OCI-LY7 (cell line): Measurements from ENCODE around the gene SPRYD7. TPM values are rescaled to one million over a fixed set of nuclear protein-coding genes. Genes with fewer than 3 reads are reported as not detected.

Source experiments
- BruUV-seq: library from RNA; stranded (reverse); fragments of 400-500 nt; replicated peaks from 2 replicates; lab custom pipeline; 2021; lab: Mats Ljungman, UMichigan
- CTCF ChIA-PET: fragments of 300-600 bp; sonication (Branson Sonifier 250); formaldehyde crosslinking; loops from one replicate; lab custom pipeline; 2022; ENCODE audit warnings: antibody characterized with exemption; ENCODE audit not compliant: unreplicated experiment; lab: Charles Lee
- POLR2A ChIA-PET: fragments of 300-600 bp; sonication (Branson Sonifier 250); formaldehyde crosslinking; loops from one replicate; lab custom pipeline; 2022; ENCODE audit warnings: antibody characterized with exemption; lab: Charles Lee
- DNase-seq: peaks from one replicate; pipeline ENCODE4 v3.0.0-alpha.2; 2015; ENCODE audit warnings: low spot score
- H2AFZ ChIP-seq: fragments of 200-600 bp; sonication (generic), shearing (Covaris generic); 2 replicates; pipeline ENCODE4 v1.6.1; 2014; ENCODE audit warnings: mild to moderate bottlenecking, antibody characterized with exemption, low read length, moderate library complexity
- H3K27ac ChIP-seq: fragments of 200-600 bp; sonication (generic); 2 replicates; pipeline ENCODE4 v1.5.1; 2014; ENCODE audit warnings: mixed run types, low read depth, mild to moderate bottlenecking, moderate library complexity, low read length, inconsistent platforms; ENCODE audit not compliant: poor library complexity, severe bottlenecking
- H3K36me3 ChIP-seq: fragments of 200-600 bp; sonication (generic); 2 replicates; pipeline ENCODE4 v1.6.1; 2014; ENCODE audit warnings: mild to moderate bottlenecking, antibody characterized with exemption, low read length, moderate library complexity, mixed read lengths; ENCODE audit not compliant: insufficient read depth
- H3K4me1 ChIP-seq: fragments of 200-600 bp; sonication (generic); 2 replicates; pipeline ENCODE4 v1.5.1; 2014; ENCODE audit warnings: mild to moderate bottlenecking, low read length; ENCODE audit not compliant: insufficient read depth, poor library complexity, severe bottlenecking
- H3K4me2 ChIP-seq: fragments of 200-600 bp; sonication (generic); 2 replicates; pipeline ENCODE4 v1.6.1; 2014; ENCODE audit warnings: mild to moderate bottlenecking, low read length
- H3K4me3 ChIP-seq: fragments of 200-600 bp; sonication (generic); 2 replicates; pipeline ENCODE4 v1.5.1; 2014; ENCODE audit warnings: mild to moderate bottlenecking, low read depth, low read length; ENCODE audit not compliant: poor library complexity, severe bottlenecking
- H3K79me2 ChIP-seq: fragments of 200-600 bp; sonication (generic); 2 replicates; pipeline ENCODE4 v1.6.1; 2016; ENCODE audit warnings: low read depth, mild to moderate bottlenecking, low read length, moderate library complexity, mixed read lengths; ENCODE audit not compliant: insufficient read depth
- H3K9me2 ChIP-seq: fragments of 200-600 bp; sonication (generic); 2 replicates; pipeline ENCODE4 v1.6.1; 2016; ENCODE audit warnings: mild to moderate bottlenecking, low read length, mixed read lengths; ENCODE audit not compliant: insufficient read depth
- H3K9me3 ChIP-seq: fragments of 200-600 bp; sonication (generic); 2 replicates; pipeline ENCODE4 v1.6.1; 2014; ENCODE audit warnings: mild to moderate bottlenecking, mixed run types, low read length, mixed read lengths
- H4K20me1 ChIP-seq: fragments of 200-600 bp; sonication (generic); 2 replicates; pipeline ENCODE4 v1.6.1; 2014; ENCODE audit warnings: mild to moderate bottlenecking, antibody characterized with exemption, low read length, moderate library complexity, mixed read lengths; ENCODE audit not compliant: insufficient read depth
- EZH2phosphoT487 ChIP-seq: fragments of 200-600 bp; sonication (generic); IDR thresholded peaks from 2 replicates; pipeline ENCODE4 v1.6.1; 2018; ENCODE audit warnings: low read depth, borderline replicate concordance, mild to moderate bottlenecking, mixed run types, antibody characterized with exemption, low read length, moderate library complexity, mixed read lengths
- intact Hi-C: fragments of 100-400 bp; cut with micrococcal nuclease; formaldehyde crosslinking; loops from one replicate; pipeline ENCODE4 v1.10.0; 2022; ENCODE audit not compliant: unreplicated experiment
- total RNA-seq, 2 experiments: library from RNA; depleted of rRNA in 1 of 2; stranded (reverse); fragments of >200 nt in 1 of 2; shearing (Covaris generic) in 1 of 2; gene quantifications; 2 replicates each; pipeline ENCODE4 v1.2.3, GENCODE V29; 2014 to 2022
- TF ChIP-seq, protein P1 (sequence below): fragments of 200-600 bp; sonication (generic); conservative IDR thresholded peaks from 2 replicates; pipeline ENCODE4 v1.5.1; 2014; ENCODE audit warnings: mild to moderate bottlenecking, antibody characterized with exemption, low read length, moderate library complexity, mixed read lengths

SPRYD7 gene
- total RNA-seq, 2 experiments from 2014 or later = 6.8 to 10.6 TPM

DNA sequence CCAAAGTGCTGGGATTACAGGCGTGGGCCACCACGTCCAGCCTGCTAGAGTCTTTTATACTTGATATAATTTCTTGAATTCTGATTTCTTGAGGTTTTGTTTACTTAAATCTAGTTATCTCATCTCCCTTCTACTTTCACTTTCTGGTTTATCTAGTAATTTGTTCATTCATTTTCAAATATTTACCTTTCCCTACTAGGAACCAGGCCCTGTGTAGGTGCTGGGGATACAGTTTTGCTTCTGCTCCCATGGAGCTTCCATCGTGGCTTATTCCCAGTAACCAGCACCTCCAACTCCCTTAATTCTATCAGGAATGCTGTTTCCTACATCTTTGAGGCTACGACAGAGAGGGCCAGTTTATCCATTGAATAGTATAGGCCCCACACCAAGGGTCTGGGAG lies 36.6 kb upstream of the SPRYD7 start:
- Histone ChIP-seq H3K4me3 (no peak overlapping the region), H3K4me1 (peaks cover 8% of the 10 kb centered on the region), H3K36me3 (peaks cover 36% of the 10 kb centered on the region), H3K79me2 (no peaks in the 10 kb centered on the region), H4K20me1 (no peaks in the 10 kb centered on the region), H3K9me3 (peaks cover 5% of the 10 kb centered on the region; the same call in 1 of the 2 replicates), H3K27ac (no peak overlapping the region), H3K9me2 (no peaks in the 10 kb centered on the region), H3K4me2 (no peak overlapping the region), H2AFZ (no peak overlapping the region)
- intact Hi-C loops = no loop called here
- no peak for TF ChIP-seq EZH2phosphoT487
- TF ChIP-seq, protein P1, sequence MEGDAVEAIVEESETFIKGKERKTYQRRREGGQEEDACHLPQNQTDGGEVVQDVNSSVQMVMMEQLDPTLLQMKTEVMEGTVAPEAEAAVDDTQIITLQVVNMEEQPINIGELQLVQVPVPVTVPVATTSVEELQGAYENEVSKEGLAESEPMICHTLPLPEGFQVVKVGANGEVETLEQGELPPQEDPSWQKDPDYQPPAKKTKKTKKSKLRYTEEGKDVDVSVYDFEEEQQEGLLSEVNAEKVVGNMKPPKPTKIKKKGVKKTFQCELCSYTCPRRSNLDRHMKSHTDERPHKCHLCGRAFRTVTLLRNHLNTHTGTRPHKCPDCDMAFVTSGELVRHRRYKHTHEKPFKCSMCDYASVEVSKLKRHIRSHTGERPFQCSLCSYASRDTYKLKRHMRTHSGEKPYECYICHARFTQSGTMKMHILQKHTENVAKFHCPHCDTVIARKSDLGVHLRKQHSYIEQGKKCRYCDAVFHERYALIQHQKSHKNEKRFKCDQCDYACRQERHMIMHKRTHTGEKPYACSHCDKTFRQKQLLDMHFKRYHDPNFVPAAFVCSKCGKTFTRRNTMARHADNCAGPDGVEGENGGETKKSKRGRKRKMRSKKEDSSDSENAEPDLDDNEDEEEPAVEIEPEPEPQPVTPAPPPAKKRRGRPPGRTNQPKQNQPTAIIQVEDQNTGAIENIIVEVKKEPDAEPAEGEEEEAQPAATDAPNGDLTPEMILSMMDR = no peak
- ChIA-PET POLR2A (interaction anchor here (0.7 kb wide), 1 partner anchor 45 kb away, joined by 3 read pairs; no protein-coding TSS in a partner anchor), CTCF (no interaction called here)
- no TSS peak for BruUV-seq
- DNase-seq = no peak

DNA sequence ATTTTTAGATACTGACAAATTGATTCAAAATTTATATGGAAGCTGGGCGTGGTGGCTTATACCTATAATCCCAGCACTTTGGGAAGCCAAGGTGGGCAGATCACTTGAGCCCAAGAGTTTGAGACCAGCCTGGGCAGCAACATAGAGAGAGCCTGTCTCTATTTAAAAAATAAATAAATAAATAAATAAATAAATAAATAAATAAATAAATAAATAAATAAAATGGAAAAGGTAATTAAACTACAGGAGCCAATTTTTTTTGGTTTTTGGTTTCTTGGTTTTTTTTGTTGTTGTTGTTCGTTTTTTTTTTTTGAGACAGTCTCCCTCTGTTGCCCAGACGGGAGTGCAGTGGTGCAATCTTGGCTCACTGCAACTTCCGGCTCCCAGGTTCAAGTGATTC lies 31.3 kb upstream of the SPRYD7 start:
- no peaks in the 10 kb centered on the region for H4K20me1 ChIP-seq
- no peaks in the 10 kb centered on the region for H3K79me2 ChIP-seq
- no peak overlapping the region for H3K27ac ChIP-seq
- H3K4me1 ChIP-seq = no peaks in the 10 kb centered on the region
- H3K9me2 ChIP-seq = no peaks in the 10 kb centered on the region
- POLR2A ChIA-PET = interaction anchor here (0.6 kb wide), 1 partner anchor 68 kb away, joined by 4 read pairs; no protein-coding TSS in a partner anchor
- H3K4me3 ChIP-seq = no peak overlapping the region
- no peak overlapping the region for H3K4me2 ChIP-seq
- no peak overlapping the region for H2AFZ ChIP-seq
- BruUV-seq = no TSS peak
- DNase-seq = no peak
- peaks cover 54% of the 10 kb centered on the region for H3K36me3 ChIP-seq
- intact Hi-C loops = no loop called here
- peaks cover 24% of the 10 kb centered on the region; the same call in 1 of the 2 replicates for H3K9me3 ChIP-seq
- CTCF ChIA-PET = no interaction called here
- TF ChIP-seq EZH2phosphoT487 = no peak
- TF ChIP-seq, protein P1 = no peak

DNA sequence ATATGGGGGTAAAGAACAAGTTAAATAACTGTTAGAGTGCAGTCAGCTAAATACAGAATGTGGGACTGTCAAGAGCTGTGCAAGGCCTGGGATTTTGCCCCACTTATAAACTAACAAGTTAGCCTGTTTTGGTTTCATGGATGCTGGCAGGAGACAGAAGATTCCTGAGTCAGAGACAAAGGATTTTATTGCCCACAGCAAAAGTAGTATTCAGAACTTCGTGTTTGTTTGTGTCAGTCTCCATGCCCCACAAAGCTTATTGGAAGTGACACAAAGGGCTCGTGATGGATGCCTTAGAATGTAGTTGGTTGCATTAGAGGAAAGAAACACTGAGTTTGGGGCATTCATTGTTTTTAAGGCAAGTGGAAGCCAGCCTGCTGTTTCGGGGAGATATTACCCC lies 22.2 kb upstream of the SPRYD7 start:
- intact Hi-C loops = no loop called here
- Histone ChIP-seq H3K4me1 (no peaks in the 10 kb centered on the region), H3K9me2 (no peaks in the 10 kb centered on the region), H3K79me2 (no peaks in the 10 kb centered on the region), H3K27ac (no peak overlapping the region), H3K4me3 (no peak overlapping the region), H3K4me2 (no peak overlapping the region), H4K20me1 (no peaks in the 10 kb centered on the region), H3K9me3 (peaks cover 8% of the 10 kb centered on the region; the same call in 1 of the 2 replicates), H3K36me3 (peaks cover 30% of the 10 kb centered on the region), H2AFZ (no peak overlapping the region)
- ChIA-PET CTCF (no interaction called here), POLR2A (no interaction called here)
- no TSS peak for BruUV-seq
- TF ChIP-seq, protein P1 = no peak
- no peak for TF ChIP-seq EZH2phosphoT487
- DNase-seq = no peak
